SU-DHL-6 (cell line): Measurements from ENCODE around the gene CYP24A1.

Experiments used
- CTCF ChIP-seq: fragments of 200-600 bp; sonication (generic); IDR thresholded peaks from one replicate; pipeline ENCODE4 v1.5.1; 2017; ENCODE audit warnings: antibody characterized with exemption, mild to moderate bottlenecking, low read length, moderate library complexity; ENCODE audit not compliant: insufficient read depth, poor library complexity, severe bottlenecking
- EZH2phosphoT487 ChIP-seq: fragments of 200-600 bp; sonication (generic), shearing (Covaris generic); conservative IDR thresholded peaks from 2 replicates; pipeline ENCODE4 v1.6.1; 2018; ENCODE audit warnings: mild to moderate bottlenecking, antibody characterized with exemption, low read length, moderate library complexity, mixed read lengths

GRCh38 chr20:54158226-54158625 lies 15.6 kb downstream of the CYP24A1 start:
- TF ChIP-seq CTCF (no peak), EZH2phosphoT487 (no peak)
